Smooth muscle cell (in vitro differentiated cells): Measurements from ENCODE around the gene TPST1. TPM values are rescaled to one million over a fixed set of nuclear protein-coding genes. Genes with fewer than 3 reads are reported as not detected.
A peak's percentile ranks its signal among the peaks of the same experiment; 100 is the strongest.

Experiments
- DNase-seq: peaks from one replicate; lab custom pipeline; 2025; ENCODE audit not compliant: unreplicated experiment; lab: John Stamatoyannopoulos, UW
- H2AFZ ChIP-seq: fragments of 200-600 bp; sonication (generic); 2 replicates; pipeline ENCODE4 v1.6.0; 2016; ENCODE audit warnings: antibody characterized with exemption, low read depth, mild to moderate bottlenecking
- H3F3A ChIP-seq: fragments of 200-600 bp; sonication (generic); 2 replicates; pipeline ENCODE4 v1.6.0; 2017; ENCODE audit warnings: antibody characterized with exemption, low read depth
- H3K27ac ChIP-seq: fragments of 200-600 bp; sonication (generic); 2 replicates; pipeline ENCODE4 v1.5.1; 2016; ENCODE audit warnings: low read depth, mild to moderate bottlenecking
- H3K27me3 ChIP-seq: fragments of 200-600 bp; sonication (generic); 2 replicates; pipeline ENCODE4 v1.6.1; 2016; ENCODE audit warnings: low read depth, mild to moderate bottlenecking
- H3K36me3 ChIP-seq: fragments of 200-600 bp; sonication (generic); 2 replicates; pipeline ENCODE4 v1.5.1; 2016; ENCODE audit warnings: low read depth
- H3K4me1 ChIP-seq: fragments of 200-600 bp; sonication (generic); 2 replicates; pipeline ENCODE4 v1.5.1; 2016; ENCODE audit warnings: low read depth
- H3K4me2 ChIP-seq: fragments of 200-600 bp; sonication (generic); 2 replicates; pipeline ENCODE4 v1.6.0; 2016; ENCODE audit warnings: mild to moderate bottlenecking
- H3K4me3 ChIP-seq: fragments of 200-600 bp; sonication (generic); 2 replicates; pipeline ENCODE4 v1.5.1; 2016; ENCODE audit warnings: mild to moderate bottlenecking
- H3K79me2 ChIP-seq: fragments of 200-600 bp; sonication (generic); 2 replicates; pipeline ENCODE4 v1.6.0; 2016; ENCODE audit warnings: low read depth, mild to moderate bottlenecking
- H3K9ac ChIP-seq: fragments of 200-600 bp; sonication (generic); 2 replicates; pipeline ENCODE4 v1.6.0; 2016; ENCODE audit warnings: low read depth
- H3K9me3 ChIP-seq: fragments of 200-600 bp; sonication (generic); replicated peaks from 2 replicates; pipeline ENCODE4 v1.5.1; 2016; ENCODE audit warnings: low read depth
- H4K20me1 ChIP-seq: fragments of 200-600 bp; sonication (generic); 2 replicates; pipeline ENCODE4 v1.6.0; 2016; ENCODE audit warnings: low read depth
- WGBS: methylation state at CpG from one replicate; pipeline ENCODE4 v1.1.7; 2016; ENCODE audit warnings: low lambda C conversion rate; 5-methylcytosine and 5-hydroxymethylcytosine counted together
- polyA plus RNA-seq: library from polyadenylated mRNA; unstranded; fragments of >200 nt; fragmentation: Nextera tagmentation; extraction: Ambion mirVana; gene quantifications from 2 replicates; pipeline ENCODE4 v1.2.1, GENCODE V29; 2016
- total RNA-seq: library from RNA; depleted of rRNA; stranded (reverse); fragments of >200 nt; gene quantifications from 2 replicates; pipeline ENCODE4 v1.2.3, GENCODE V29; 2014
- TF ChIP-seq, protein P1 (sequence below): fragments of 200-600 bp; sonication (generic); IDR thresholded peaks from 2 replicates; pipeline ENCODE4 v1.5.1; 2017; ENCODE audit warnings: borderline replicate concordance, mild to moderate bottlenecking, antibody characterized with exemption; ENCODE audit not compliant: insufficient read depth, poor library complexity, severe bottlenecking

TPST1 gene
- total and polyA plus RNA-seq, 2 experiments from 2014 or later = 133 to 139 TPM

DNA sequence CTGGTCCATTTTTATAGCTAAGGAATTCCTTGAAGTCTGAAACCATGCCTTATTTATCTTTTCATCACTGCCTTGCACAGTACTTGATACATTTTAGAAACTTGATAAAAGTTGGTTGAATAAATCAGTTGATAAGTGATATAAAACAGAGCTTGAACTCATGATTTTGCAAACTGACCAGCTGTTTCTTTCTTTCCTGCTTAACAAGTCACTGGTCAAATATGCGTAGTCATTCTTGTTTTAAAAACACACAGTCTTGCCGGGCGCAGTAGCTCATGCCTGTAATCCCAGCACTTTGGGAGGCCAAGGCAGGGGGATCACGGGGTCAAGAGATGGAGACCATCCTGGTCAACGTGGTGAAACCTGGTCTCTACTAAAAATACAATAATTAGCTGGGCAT, 6.3 kb downstream of the TPST1 start:
- TF ChIP-seq, protein P1, sequence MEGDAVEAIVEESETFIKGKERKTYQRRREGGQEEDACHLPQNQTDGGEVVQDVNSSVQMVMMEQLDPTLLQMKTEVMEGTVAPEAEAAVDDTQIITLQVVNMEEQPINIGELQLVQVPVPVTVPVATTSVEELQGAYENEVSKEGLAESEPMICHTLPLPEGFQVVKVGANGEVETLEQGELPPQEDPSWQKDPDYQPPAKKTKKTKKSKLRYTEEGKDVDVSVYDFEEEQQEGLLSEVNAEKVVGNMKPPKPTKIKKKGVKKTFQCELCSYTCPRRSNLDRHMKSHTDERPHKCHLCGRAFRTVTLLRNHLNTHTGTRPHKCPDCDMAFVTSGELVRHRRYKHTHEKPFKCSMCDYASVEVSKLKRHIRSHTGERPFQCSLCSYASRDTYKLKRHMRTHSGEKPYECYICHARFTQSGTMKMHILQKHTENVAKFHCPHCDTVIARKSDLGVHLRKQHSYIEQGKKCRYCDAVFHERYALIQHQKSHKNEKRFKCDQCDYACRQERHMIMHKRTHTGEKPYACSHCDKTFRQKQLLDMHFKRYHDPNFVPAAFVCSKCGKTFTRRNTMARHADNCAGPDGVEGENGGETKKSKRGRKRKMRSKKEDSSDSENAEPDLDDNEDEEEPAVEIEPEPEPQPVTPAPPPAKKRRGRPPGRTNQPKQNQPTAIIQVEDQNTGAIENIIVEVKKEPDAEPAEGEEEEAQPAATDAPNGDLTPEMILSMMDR = no peak
- Histone ChIP-seq H3K27ac (peak overlapping the region; percentile 68), H3K4me2 (peak overlapping the region; percentile 37), H3F3A (no peaks in the 10 kb centered on the region), H3K4me3 (no peak overlapping the region), H3K27me3 (no peaks in the 10 kb centered on the region), H3K36me3 (no peaks in the 10 kb centered on the region), H2AFZ (no peak overlapping the region), H4K20me1 (peaks cover 98% of the 10 kb centered on the region), H3K9me3 (no peaks in the 10 kb centered on the region), H3K4me1 (peaks cover 14% of the 10 kb centered on the region), H3K9ac (no peak overlapping the region), H3K79me2 (peaks cover 98% of the 10 kb centered on the region)
- 41% methylated on average over 5 of the region's 5 CpGs for WGBS
- no peak for DNase-seq

DNA sequence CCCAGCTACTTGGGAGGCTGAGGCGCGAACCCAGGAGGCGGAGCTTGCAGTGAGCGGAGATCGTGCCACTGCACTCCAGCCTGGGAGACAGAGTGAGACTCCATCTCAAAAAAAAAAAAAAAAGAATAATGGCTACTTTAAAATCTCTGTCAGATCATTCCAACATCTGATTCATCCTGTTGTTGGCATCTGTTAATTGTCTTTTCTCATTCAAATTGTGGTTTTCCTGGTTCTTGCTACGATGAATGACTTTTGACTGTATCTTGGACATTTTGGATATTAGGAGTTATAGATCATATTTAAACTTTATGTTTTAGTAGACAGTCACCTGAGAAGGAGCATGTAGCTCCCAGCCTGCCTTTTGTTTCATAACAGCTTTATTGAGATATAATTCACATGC, 8.5 kb downstream of the TPST1 start:
- Histone ChIP-seq H2AFZ (no peak overlapping the region), H3K4me2 (no peak overlapping the region), H3K4me3 (no peak overlapping the region), H3K27me3 (no peaks in the 10 kb centered on the region), H3K79me2 (peaks cover 98% of the 10 kb centered on the region), H3K36me3 (no peaks in the 10 kb centered on the region), H3F3A (no peaks in the 10 kb centered on the region), H3K9me3 (no peaks in the 10 kb centered on the region), H4K20me1 (peaks cover 98% of the 10 kb centered on the region), H3K4me1 (no peaks in the 10 kb centered on the region), H3K9ac (no peak overlapping the region), H3K27ac (no peak overlapping the region)
- 89% methylated on average over 6 of the region's 6 CpGs for WGBS
- TF ChIP-seq, protein P1 = no peak
- no peak for DNase-seq

DNA sequence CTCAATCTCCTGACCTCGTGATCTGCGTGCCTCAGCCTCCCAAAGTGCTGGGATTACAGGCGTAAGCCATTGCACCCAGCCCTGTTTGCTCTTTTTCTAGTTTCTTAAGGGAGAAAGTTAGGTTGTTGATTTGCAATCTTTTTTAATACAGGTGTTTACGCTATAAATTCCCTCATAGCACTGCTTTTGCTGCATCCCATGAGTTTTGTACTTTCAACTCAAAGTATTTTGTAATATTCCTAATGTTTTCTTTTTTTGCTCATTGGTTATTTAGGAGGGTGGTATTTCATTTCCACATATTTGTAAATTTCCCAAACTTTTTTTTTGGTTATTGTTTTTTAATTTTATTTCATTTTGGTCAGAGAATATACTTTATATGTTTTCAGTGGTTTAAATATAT, 11.6 kb downstream of the TPST1 start:
- WGBS = 100% methylated on average over 4 of the region's 4 CpGs
- Histone ChIP-seq H3K4me3 (no peak overlapping the region), H3K27ac (no peak overlapping the region), H2AFZ (no peak overlapping the region), H3K9ac (no peak overlapping the region), H3K27me3 (no peaks in the 10 kb centered on the region), H3K9me3 (no peaks in the 10 kb centered on the region), H4K20me1 (peaks cover 98% of the 10 kb centered on the region), H3K36me3 (no peaks in the 10 kb centered on the region), H3K4me1 (no peaks in the 10 kb centered on the region), H3F3A (no peaks in the 10 kb centered on the region), H3K79me2 (peaks cover 98% of the 10 kb centered on the region), H3K4me2 (no peak overlapping the region)
- TF ChIP-seq, protein P1 = no peak
- DNase-seq = no peak

DNA sequence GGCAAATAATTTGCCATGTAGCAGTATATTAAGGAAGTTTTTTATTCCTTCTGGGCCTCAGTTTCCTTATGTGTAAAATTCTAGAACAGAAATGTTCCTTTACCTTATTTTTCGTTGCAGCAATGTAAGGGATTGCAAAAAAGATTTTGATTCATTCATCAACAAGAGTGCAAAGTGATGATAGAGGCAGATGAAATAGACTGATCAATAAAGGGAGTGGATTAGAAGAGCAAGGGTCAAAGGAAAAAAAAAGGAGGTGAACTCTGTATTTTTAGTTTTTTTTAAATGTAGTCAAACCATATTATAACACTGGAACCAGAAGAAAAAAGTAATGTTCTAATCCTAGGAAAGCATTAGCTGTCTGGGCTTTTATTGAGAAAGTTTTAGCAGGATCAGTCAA, 14.7 kb downstream of the TPST1 start:
- Histone ChIP-seq H3K36me3 (no peaks in the 10 kb centered on the region), H3F3A (peaks cover 4% of the 10 kb centered on the region), H3K79me2 (peaks cover 100% of the 10 kb centered on the region), H3K27ac (no peak overlapping the region), H3K4me2 (no peak overlapping the region), H3K4me3 (no peak overlapping the region), H3K4me1 (no peaks in the 10 kb centered on the region), H4K20me1 (peaks cover 99% of the 10 kb centered on the region), H3K9ac (no peak overlapping the region), H3K9me3 (no peaks in the 10 kb centered on the region), H2AFZ (no peak overlapping the region), H3K27me3 (no peaks in the 10 kb centered on the region)
- 92% methylated on average over 1 of the region's 1 CpG for WGBS
- DNase-seq = no peak
- TF ChIP-seq, protein P1 = no peak
